Measurements from ENCODE around the gene EGR4.

DNA sequence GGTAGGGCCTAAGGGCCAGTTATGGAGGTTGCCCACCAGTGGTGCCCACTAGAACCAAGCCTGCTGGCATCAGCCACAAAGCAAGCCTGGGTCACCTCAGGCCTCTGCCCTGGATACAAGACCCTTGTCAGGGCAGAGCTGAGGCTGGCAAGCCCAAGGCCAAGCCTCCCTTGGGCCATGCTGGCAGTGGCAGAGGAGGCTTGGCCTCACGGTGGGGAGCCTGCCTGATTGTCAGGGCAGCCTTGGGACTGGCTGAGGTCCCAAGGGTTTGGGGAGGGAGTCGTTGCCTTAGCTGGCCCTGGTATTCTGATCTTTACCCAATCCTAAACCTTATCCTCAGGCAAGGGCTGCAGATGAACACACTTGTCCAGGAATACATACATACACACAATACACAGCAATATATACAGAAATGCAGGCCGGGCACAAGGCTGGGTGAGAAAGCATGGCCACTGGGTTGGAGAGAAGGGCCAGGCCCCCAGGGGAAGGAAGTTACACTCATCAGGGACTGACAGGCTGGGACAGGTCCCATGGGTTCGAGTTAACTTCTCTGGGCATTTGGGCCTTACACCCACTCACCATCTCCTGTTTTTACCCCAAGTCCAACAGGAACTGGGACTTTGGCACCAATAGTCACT, 38.2 kb downstream of the EGR4 start:
- TF ChIP-seq, protein P1, sequence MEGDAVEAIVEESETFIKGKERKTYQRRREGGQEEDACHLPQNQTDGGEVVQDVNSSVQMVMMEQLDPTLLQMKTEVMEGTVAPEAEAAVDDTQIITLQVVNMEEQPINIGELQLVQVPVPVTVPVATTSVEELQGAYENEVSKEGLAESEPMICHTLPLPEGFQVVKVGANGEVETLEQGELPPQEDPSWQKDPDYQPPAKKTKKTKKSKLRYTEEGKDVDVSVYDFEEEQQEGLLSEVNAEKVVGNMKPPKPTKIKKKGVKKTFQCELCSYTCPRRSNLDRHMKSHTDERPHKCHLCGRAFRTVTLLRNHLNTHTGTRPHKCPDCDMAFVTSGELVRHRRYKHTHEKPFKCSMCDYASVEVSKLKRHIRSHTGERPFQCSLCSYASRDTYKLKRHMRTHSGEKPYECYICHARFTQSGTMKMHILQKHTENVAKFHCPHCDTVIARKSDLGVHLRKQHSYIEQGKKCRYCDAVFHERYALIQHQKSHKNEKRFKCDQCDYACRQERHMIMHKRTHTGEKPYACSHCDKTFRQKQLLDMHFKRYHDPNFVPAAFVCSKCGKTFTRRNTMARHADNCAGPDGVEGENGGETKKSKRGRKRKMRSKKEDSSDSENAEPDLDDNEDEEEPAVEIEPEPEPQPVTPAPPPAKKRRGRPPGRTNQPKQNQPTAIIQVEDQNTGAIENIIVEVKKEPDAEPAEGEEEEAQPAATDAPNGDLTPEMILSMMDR (IDR thresholded peaks at IDR 0.05) = no peak
- TF ChIP-seq POLR2A (IDR thresholded peaks at IDR 0.05) = no peak

Measured in right lobe of liver (tissue), 4 donors.